Bronchial epithelial cell (primary cell): ENCODE results near the gene TTC27. TPM values are rescaled to one million over a fixed set of nuclear protein-coding genes. Genes with fewer than 3 reads are reported as not detected.
"Not testable (repeated sequence)": the region's sequence is repeated elsewhere in the genome, so short reads cannot be mapped to it uniquely, and the experiment has no call there.

Source experiments
- DNase-seq: peaks from one replicate; pipeline ENCODE4 v3.0.0-alpha.2; 2010; ENCODE audit warnings: low read depth
- FAIRE-seq: peaks from 2 replicates; lab custom pipeline; 2011; peaks lifted over from hg19 to GRCh38; lab: Jason Lieb, UNC
- H3K27me3 ChIP-seq: 2 replicates; pipeline ENCODE4 v1.5.1; 2011; ENCODE audit warnings: low read length; ENCODE audit not compliant: control insufficient read depth, insufficient read depth
- H3K36me3 ChIP-seq: 2 replicates; pipeline ENCODE4 v1.5.1; 2011; ENCODE audit warnings: low read length; ENCODE audit not compliant: control insufficient read depth, insufficient read depth
- H3K4me3 ChIP-seq: 2 replicates; pipeline ENCODE4 v1.5.1; 2011; ENCODE audit warnings: mild to moderate bottlenecking, low read depth, low read length, control low read depth
- CTCF ChIP-seq: IDR thresholded peaks from 2 replicates; pipeline ENCODE4 v1.5.1; 2011; ENCODE audit warnings: mild to moderate bottlenecking, moderate library complexity, low read length, control low read depth, inconsistent platforms; ENCODE audit not compliant: insufficient read depth, severe bottlenecking
- total RNA-seq: library from RNA; depleted of rRNA; stranded (reverse); fragments of >200 nt; gene quantifications from 2 replicates; pipeline ENCODE4 v1.2.1, GENCODE V29; 2014

Gene TTC27
- total RNA-seq, 1 donor from 2014 or later: 25.3 TPM

GRCh38 chr2:32844253-32844652, 216.4 kb downstream of the TTC27 start:
- no peak for DNase-seq
- no peak for FAIRE-seq
- Histone ChIP-seq H3K36me3 (no peaks in the 10 kb centered on the region), H3K4me3 (no peak overlapping the region), H3K27me3 (no peaks in the 10 kb centered on the region)
- TF ChIP-seq CTCF: no peak

GRCh38 chr2:32846274-32846673, 218.4 kb downstream of the TTC27 start:
- not testable (repeated sequence) for DNase-seq, H3K4me3 ChIP-seq, FAIRE-seq, H3K27me3 ChIP-seq, H3K36me3 ChIP-seq

GRCh38 chr2:32847734-32848133, 219.9 kb downstream of the TTC27 start:
- H3K36me3 ChIP-seq: no peaks in the 10 kb centered on the region
- FAIRE-seq: peak; percentile 77
- no peak for TF ChIP-seq CTCF
- no peaks in the 10 kb centered on the region for H3K27me3 ChIP-seq
- DNase-seq: no peak
- no peak overlapping the region for H3K4me3 ChIP-seq

GRCh38 chr2:32849456-32850194, 221.8 kb downstream of the TTC27 start:
- Histone ChIP-seq H3K4me3 (no peak overlapping the region), H3K36me3 (no peaks in the 10 kb centered on the region), H3K27me3 (no peaks in the 10 kb centered on the region)
- no peak for DNase-seq
- no peak for FAIRE-seq
- no peak for TF ChIP-seq CTCF

- no peak for TF ChIP-seq CTCF
- no peak for FAIRE-seq
- H3K4me3 ChIP-seq: no peak overlapping the region
- no peaks in the 10 kb centered on the region for H3K36me3 ChIP-seq
- no peak for DNase-seq
- no peaks in the 10 kb centered on the region for H3K27me3 ChIP-seq
Measured at GRCh38 chr2:32851777-32852439, 224.1 kb downstream of the TTC27 start.

GRCh38 chr2:32852856-32853255, 225.0 kb downstream of the TTC27 start:
- no peak overlapping the region for H3K4me3 ChIP-seq
- FAIRE-seq (no peak), DNase-seq (no peak)
- TF ChIP-seq CTCF: no peak
- H3K36me3 ChIP-seq: no peaks in the 10 kb centered on the region
- H3K27me3 ChIP-seq: no peaks in the 10 kb centered on the region
